ENCODE data around the gene VAMP4.

VAMP4 gene

GRCh38 chr1:171683870-171684269, 58.0 kb downstream of the VAMP4 start:
- TF ChIP-seq, protein P1, sequence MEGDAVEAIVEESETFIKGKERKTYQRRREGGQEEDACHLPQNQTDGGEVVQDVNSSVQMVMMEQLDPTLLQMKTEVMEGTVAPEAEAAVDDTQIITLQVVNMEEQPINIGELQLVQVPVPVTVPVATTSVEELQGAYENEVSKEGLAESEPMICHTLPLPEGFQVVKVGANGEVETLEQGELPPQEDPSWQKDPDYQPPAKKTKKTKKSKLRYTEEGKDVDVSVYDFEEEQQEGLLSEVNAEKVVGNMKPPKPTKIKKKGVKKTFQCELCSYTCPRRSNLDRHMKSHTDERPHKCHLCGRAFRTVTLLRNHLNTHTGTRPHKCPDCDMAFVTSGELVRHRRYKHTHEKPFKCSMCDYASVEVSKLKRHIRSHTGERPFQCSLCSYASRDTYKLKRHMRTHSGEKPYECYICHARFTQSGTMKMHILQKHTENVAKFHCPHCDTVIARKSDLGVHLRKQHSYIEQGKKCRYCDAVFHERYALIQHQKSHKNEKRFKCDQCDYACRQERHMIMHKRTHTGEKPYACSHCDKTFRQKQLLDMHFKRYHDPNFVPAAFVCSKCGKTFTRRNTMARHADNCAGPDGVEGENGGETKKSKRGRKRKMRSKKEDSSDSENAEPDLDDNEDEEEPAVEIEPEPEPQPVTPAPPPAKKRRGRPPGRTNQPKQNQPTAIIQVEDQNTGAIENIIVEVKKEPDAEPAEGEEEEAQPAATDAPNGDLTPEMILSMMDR (IDR thresholded peaks at IDR 0.05; ENCODE audit: low read depth, low read length, missing control alignments) = no peak

DNA sequence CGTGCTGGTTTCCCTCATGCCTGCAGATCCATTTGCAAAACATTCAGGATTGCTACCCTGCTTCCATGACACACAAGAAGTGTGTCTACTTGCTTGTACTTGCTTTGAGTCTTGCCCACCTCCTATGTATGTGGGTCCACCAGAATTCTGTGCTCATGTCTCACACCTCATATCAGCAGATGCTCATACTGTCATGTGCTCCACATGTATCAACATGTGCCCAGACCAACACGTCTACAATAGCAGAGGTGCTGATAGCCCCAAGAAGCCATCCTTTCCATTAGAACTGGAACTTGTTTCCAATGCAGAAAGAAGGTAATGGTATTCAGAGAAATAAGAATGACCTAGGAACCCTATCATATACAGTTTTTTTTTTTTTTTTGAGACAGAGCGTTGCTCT, 61.5 kb downstream of the VAMP4 start:
- TF ChIP-seq, protein P1 (IDR thresholded peaks at IDR 0.05; ENCODE audit: low read depth, low read length, missing control alignments) = no peak
- H3K4me3 ChIP-seq (replicated peaks; ENCODE audit: low read depth, low read length) = no peak overlapping the region
- no peak for DNase-seq (ENCODE audit: extremely low read depth, low read depth)

More at GRCh38 chr1:171683870-171684269, 58.0 kb downstream of the VAMP4 start:
- no peak for DNase-seq (ENCODE audit: extremely low read depth, low read depth)
- no peak overlapping the region for H3K4me3 ChIP-seq (replicated peaks; ENCODE audit: low read depth, low read length)

- TF ChIP-seq, protein P1 (IDR thresholded peaks at IDR 0.05; ENCODE audit: low read depth, low read length, missing control alignments) = no peak
- no peak for DNase-seq (ENCODE audit: extremely low read depth, low read depth)
- H3K4me3 ChIP-seq (replicated peaks; ENCODE audit: low read depth, low read length) = no peak overlapping the region
These were observed 65.0 kb downstream of the VAMP4 start for GRCh38 chr1:171676823-171677222.

GRCh38 chr1:171674431-171675405, 67.1 kb downstream of the VAMP4 start:
- TF ChIP-seq, protein P1 (IDR thresholded peaks at IDR 0.05; ENCODE audit: low read depth, low read length, missing control alignments) = no peak
- no peak overlapping the region for H3K4me3 ChIP-seq (replicated peaks; ENCODE audit: low read depth, low read length)
- no peak for DNase-seq (ENCODE audit: extremely low read depth, low read depth)

GRCh38 chr1:171670739-171671138, 71.1 kb downstream of the VAMP4 start:
- H3K4me3 ChIP-seq (replicated peaks; ENCODE audit: low read depth, low read length) = no peak overlapping the region
- no peak for DNase-seq (ENCODE audit: extremely low read depth, low read depth)
- TF ChIP-seq, protein P1 (IDR thresholded peaks at IDR 0.05; ENCODE audit: low read depth, low read length, missing control alignments) = no peak

GRCh38 chr1:171668372-171668771, 73.5 kb downstream of the VAMP4 start:
- no peak for DNase-seq (ENCODE audit: extremely low read depth, low read depth)
- H3K4me3 ChIP-seq (replicated peaks; ENCODE audit: low read depth, low read length) = no peak overlapping the region
- TF ChIP-seq, protein P1 (IDR thresholded peaks at IDR 0.05; ENCODE audit: low read depth, low read length, missing control alignments) = no peak
